HepG2 (cell line): ENCODE data around the gene NFKB1.

Source experiments
- CSRNP2 ChIP-seq: sonication (generic); formaldehyde crosslinking; conservative IDR thresholded peaks from 2 replicates; pipeline ENCODE4 v1.8.0; 2022; ENCODE audit warnings: low read depth, missing genetic modification reagents
- CTCF ChIP-seq: sonication (generic); formaldehyde crosslinking; IDR thresholded peaks from 2 replicates; pipeline ENCODE4 v1.5.0; 2020; ENCODE audit warnings: mild to moderate bottlenecking, missing genetic modification reagents, moderate library complexity
- FOXJ3 ChIP-seq: sonication (generic); formaldehyde crosslinking; IDR thresholded peaks from 2 replicates; pipeline ENCODE4 v1.4.0; 2020; ENCODE audit warnings: missing genetic modification reagents, mild to moderate bottlenecking, borderline replicate concordance
- HNRNPUL1 ChIP-seq: fragments of 200-400 bp; formaldehyde crosslinking; IDR thresholded peaks from 2 replicates; pipeline ENCODE4 v1.6.1; 2017; ENCODE audit warnings: low read depth, mild to moderate bottlenecking, low read length, moderate library complexity
- HOXA7 ChIP-seq: sonication (generic); formaldehyde crosslinking; IDR thresholded peaks from 2 replicates; pipeline ENCODE4 v1.8.1; 2022; ENCODE audit warnings: mild to moderate bottlenecking, missing genetic modification reagents, moderate library complexity
- JUNB ChIP-seq: sonication (generic); formaldehyde crosslinking; IDR thresholded peaks from 2 replicates; pipeline ENCODE4 v1.8.0; 2022; ENCODE audit warnings: missing genetic modification reagents, mild to moderate bottlenecking, borderline replicate concordance
- POLR2AphosphoS5 ChIP-seq: IDR thresholded peaks from 2 replicates; pipeline ENCODE4 v1.6.1; 2012; ENCODE audit warnings: low read depth, low read length
- ZFP36 ChIP-seq: fragments of 150-350 bp; IDR thresholded peaks from 2 replicates; pipeline ENCODE4 v1.6.1; 2018; ENCODE audit warnings: borderline replicate concordance, low read length, low read depth; ENCODE audit not compliant: partially characterized antibody
- TF ChIP-seq, protein P1 (sequence below): sonication (generic); formaldehyde crosslinking; conservative IDR thresholded peaks from 2 replicates; pipeline ENCODE4 v1.8.1; 2023; ENCODE audit warnings: missing genetic modification reagents
- TF ChIP-seq, protein P2 (sequence below): sonication (generic); formaldehyde crosslinking; IDR thresholded peaks from 2 replicates; pipeline ENCODE4 v1.4.0; 2020; ENCODE audit warnings: low read depth, mild to moderate bottlenecking, missing genetic modification reagents
- TF ChIP-seq, protein P3 (sequence below): sonication (generic); formaldehyde crosslinking; IDR thresholded peaks from 2 replicates; pipeline ENCODE4 v1.5.1; 2020; ENCODE audit warnings: missing genetic modification reagents, mild to moderate bottlenecking, borderline replicate concordance

DNA sequence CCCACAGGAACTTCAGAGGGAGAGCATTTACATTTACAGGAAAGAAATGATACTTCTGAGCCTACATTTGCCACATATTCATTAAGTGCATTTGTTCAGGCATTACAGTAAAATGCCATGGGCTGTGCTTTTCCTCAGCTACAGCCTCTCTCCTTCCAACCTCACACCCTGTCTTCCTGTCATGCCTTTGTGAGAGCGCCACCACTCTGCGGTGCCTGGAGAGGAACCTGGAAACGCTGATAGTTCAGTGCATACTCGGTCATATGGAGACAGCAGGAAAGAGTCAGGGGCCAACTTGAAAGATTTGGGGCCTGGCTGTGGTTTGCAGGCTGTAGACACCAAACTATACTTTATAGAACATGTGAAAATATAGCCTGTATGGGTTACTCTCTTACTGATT, 40.5 kb downstream of the NFKB1 start:
- TF ChIP-seq FOXJ3: no peak
- peak; percentile 33 for TF ChIP-seq CTCF
- TF ChIP-seq HNRNPUL1: no peak
- TF ChIP-seq, protein P1, sequence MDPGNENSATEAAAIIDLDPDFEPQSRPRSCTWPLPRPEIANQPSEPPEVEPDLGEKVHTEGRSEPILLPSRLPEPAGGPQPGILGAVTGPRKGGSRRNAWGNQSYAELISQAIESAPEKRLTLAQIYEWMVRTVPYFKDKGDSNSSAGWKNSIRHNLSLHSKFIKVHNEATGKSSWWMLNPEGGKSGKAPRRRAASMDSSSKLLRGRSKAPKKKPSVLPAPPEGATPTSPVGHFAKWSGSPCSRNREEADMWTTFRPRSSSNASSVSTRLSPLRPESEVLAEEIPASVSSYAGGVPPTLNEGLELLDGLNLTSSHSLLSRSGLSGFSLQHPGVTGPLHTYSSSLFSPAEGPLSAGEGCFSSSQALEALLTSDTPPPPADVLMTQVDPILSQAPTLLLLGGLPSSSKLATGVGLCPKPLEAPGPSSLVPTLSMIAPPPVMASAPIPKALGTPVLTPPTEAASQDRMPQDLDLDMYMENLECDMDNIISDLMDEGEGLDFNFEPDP (CRISPR knock-in tag): no peak
- TF ChIP-seq HOXA7 (CRISPR knock-in tag): no peak
- no peak for TF ChIP-seq CSRNP2 (CRISPR knock-in tag)
- TF ChIP-seq, protein P2, sequence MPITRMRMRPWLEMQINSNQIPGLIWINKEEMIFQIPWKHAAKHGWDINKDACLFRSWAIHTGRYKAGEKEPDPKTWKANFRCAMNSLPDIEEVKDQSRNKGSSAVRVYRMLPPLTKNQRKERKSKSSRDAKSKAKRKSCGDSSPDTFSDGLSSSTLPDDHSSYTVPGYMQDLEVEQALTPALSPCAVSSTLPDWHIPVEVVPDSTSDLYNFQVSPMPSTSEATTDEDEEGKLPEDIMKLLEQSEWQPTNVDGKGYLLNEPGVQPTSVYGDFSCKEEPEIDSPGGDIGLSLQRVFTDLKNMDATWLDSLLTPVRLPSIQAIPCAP (CRISPR knock-in tag): no peak
- no peak for TF ChIP-seq POLR2AphosphoS5
- TF ChIP-seq JUNB (CRISPR knock-in tag): no peak
- TF ChIP-seq, protein P3, sequence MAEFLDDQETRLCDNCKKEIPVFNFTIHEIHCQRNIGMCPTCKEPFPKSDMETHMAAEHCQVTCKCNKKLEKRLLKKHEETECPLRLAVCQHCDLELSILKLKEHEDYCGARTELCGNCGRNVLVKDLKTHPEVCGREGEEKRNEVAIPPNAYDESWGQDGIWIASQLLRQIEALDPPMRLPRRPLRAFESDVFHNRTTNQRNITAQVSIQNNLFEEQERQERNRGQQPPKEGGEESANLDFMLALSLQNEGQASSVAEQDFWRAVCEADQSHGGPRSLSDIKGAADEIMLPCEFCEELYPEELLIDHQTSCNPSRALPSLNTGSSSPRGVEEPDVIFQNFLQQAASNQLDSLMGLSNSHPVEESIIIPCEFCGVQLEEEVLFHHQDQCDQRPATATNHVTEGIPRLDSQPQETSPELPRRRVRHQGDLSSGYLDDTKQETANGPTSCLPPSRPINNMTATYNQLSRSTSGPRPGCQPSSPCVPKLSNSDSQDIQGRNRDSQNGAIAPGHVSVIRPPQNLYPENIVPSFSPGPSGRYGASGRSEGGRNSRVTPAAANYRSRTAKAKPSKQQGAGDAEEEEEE (CRISPR knock-in tag): no peak
- no peak for TF ChIP-seq ZFP36
